HFF-Myc (cell line): ENCODE measurements around the gene NEUROG3.

Experiments
- DNase-seq: peaks from one replicate; pipeline ENCODE4 v3.0.0-alpha.2; 2011; ENCODE audit warnings: low read depth; ENCODE audit errors: extremely low read depth
- H3K4me3 ChIP-seq: replicated peaks from 2 replicates; pipeline ENCODE4 v1.5.1; 2011; ENCODE audit warnings: low read depth, mild to moderate bottlenecking, control low read depth, low read length
- TF ChIP-seq, protein P1 (sequence below): IDR thresholded peaks from 2 replicates; pipeline ENCODE4 v1.5.1; 2012; ENCODE audit warnings: mild to moderate bottlenecking, low read depth, low read length, control low read depth; ENCODE audit errors: missing control alignments

The NEUROG3 gene

DNA sequence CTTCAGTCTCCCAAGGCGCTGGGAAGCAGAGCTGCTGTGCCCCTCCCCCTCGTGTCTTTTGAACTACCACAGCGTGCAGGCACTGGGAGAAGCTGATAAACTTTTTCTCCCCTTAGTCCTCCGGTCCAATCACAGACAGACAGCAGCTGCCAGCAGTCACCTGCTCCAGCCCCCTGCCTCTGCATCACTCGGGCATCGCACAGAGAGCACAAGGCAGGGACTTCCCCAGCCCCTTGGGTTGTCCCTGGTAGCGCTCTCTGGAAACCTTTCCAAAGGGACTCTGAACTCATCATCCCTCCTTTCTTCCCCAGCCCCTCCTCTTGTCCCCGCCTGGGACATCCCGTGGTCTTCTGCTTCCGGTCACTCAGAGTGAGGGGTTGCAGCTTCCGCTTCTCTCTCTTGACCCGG, 1.4 kb upstream of the NEUROG3 start:
- H3K4me3 ChIP-seq, result no peak overlapping the region
- TF ChIP-seq, protein P1, sequence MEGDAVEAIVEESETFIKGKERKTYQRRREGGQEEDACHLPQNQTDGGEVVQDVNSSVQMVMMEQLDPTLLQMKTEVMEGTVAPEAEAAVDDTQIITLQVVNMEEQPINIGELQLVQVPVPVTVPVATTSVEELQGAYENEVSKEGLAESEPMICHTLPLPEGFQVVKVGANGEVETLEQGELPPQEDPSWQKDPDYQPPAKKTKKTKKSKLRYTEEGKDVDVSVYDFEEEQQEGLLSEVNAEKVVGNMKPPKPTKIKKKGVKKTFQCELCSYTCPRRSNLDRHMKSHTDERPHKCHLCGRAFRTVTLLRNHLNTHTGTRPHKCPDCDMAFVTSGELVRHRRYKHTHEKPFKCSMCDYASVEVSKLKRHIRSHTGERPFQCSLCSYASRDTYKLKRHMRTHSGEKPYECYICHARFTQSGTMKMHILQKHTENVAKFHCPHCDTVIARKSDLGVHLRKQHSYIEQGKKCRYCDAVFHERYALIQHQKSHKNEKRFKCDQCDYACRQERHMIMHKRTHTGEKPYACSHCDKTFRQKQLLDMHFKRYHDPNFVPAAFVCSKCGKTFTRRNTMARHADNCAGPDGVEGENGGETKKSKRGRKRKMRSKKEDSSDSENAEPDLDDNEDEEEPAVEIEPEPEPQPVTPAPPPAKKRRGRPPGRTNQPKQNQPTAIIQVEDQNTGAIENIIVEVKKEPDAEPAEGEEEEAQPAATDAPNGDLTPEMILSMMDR, result no peak
- DNase-seq, result no peak

DNA sequence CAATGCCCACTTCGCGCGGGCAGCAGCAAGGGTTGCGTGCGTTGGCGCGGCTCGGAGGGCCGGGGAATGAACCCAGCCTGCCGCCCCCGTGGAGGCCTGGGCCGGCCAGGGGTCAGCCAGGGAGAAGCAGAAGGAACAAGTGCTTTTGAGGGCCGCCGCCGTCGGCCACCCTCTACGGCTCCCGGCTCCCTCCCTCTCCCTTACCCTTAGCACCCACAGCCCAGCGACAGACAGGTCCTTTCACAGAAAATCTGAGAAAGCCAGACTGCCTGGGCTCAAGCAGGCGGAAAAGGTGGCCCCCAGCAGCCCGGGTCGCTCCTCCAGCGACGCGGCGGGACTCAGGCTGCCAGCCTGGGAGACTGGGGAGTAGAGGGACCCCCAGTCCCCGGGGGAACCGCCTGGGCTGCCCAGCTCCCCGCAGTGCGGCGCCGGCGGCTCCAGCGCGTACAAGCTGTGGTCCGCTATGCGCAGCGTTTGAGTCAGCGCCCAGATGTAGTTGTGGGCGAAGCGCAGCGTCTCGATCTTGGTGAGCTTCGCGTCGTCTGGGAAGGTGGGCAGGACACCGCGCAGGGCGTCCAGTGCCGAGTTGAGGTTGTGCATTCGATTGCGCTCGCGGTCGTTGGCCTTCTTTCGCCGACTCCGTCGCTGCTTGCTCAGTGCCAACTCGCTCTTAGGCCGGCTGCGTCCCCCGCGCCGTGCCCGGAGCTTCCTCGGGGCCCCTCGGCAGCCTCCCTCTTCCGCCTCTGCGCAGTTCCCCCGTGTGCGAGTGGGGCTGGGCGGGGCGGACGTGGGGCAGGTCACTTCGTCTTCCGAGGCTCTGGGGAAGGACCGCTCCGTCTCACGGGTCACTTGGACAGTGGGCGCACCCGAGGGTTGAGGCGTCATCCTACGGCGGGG, 815 bp downstream of the NEUROG3 start:
- TF ChIP-seq, protein P1, result no peak
- H3K4me3 ChIP-seq, result no peak overlapping the region
- DNase-seq, result no peak

DNA sequence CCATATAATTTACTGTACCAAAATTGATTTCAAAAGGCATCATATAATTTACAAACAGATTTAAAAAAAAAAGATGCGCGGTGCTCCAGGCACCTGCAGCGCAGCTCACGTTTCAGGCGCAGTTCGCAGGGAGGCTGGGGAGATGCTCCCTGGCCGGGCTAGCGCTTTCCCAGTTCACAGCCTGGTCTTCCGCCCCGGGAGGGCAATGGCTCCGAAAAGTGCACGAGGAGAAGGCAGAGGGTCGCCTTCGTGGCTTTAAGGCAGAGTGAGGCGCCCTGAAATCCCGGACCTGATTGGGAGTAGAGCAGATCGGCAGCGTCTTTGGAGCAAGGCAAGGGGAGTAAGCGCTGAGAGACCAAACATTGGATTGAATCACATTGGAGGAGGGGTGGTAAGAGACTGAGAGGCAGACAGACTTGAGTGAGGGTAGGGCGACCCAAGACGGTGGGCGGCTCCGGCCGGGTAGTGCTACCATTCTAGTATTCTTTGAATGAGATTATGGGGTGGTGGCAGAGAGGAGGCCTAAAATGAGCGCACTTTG, 1.5 kb downstream of the NEUROG3 start:
- no peak overlapping the region for H3K4me3 ChIP-seq
- DNase-seq, result no peak
- TF ChIP-seq, protein P1, result no peak

DNA sequence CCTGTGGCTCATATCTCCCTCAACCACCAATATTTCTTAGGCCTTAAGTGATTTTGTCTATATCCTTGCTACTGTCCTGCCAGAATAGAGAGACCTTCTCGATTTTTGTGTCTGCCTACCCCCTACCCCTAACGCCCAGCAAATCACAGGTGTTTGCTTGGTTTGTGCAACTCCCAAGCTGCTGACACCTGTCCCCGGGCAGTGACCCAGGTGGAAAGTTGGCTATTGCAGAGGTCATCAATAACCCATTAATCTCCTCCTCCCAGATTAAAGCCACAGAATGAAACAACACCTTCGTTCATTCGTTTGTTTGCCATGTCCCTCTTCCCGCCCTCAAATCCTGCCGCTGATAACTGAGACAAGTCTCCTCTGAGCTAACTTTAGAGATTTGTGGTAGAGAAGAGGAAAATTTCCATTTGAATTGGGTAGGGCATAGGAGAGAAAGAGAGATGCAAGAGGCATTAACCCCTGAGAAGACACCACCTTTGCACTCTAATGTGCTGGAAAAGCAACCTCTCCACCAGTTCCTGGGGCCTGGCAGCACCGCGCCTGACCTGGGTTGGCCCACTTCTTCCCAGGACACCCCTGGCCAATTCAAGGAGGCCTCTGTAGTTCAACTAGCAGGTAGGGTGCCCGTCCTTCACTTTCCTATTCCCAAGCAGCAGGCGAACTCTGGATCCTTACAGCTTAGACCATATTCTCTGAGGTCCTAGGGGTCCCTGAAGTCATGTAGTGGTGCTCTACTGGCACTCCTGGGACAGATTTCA, 3.0 kb downstream of the NEUROG3 start:
- no peak overlapping the region for H3K4me3 ChIP-seq
- TF ChIP-seq, protein P1, result no peak
- no peak for DNase-seq

DNA sequence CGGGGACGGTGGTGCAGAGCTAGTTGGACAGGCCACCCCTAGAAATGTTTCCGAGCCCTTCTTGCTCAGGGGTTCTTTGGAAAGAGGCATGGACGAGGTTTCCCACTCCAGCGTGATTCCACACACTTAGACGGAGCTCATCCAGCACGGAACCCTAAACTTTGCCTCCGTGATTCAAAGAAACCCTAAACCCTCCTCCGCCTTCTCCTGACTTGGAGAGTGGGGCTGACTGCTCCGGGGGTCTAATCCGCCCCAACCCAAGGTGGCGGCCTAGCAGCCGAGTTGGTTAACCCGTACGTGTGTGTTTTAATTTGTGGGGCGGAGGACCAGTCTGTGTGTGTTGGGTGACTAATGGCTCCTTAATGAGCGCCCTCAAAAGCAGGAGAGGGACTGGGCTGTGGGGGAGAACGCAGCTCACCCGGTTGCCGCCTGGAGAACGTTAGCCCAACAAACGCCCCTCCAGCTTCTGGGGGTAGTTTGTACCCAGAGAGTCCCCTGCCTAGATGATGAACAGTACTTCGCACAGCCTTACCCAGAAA, 3.8 kb downstream of the NEUROG3 start:
- no peak overlapping the region for H3K4me3 ChIP-seq
- no peak for DNase-seq
- TF ChIP-seq, protein P1, result no peak

DNA sequence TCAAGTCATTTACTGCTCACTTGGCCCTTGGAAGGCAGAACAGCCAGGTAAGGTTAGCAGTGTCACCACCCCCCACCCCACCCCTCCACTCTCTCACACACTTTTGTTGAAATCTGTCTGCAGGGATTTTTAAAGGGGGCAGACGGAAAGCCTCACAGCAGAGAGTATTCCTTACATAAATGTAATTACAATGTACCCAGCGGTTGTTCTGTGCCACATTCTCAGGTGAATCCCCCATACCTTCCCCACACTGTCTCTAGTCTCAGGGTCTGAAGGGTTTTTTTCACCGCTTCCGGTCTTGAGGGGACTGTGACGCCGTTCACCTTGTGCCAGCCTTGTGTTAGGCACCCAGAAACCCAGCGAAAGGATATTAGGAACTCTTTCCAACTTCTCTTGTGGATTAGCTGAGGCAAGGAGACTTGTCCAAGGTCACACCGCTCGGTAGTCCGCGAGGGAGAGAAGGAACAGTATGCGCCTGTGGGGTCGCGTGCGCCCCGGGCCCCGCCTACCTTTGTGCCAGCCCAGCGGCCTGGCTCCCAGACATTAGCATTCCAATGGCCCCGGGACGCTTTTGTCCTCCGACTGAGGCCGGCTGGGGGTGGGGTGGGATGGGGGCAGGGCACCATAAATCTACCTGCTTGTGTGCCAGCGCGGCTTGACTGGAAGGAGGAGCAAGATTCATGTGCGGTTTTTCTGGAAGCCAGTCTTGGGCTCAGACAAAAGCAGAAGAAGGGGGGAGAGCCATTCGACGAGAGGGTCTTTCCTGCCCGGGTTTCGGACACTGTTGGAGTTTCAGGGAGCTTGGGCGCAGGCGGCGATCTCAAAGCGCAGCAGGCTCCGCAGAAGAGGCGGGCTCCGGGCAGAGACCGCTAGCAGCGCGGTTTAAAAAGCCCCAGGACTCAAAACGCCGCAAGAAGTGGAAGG, 4.5 kb downstream of the NEUROG3 start:
- TF ChIP-seq, protein P1, result no peak
- DNase-seq, result no peak

More for the DNA sequence above, 4.5 kb downstream of the NEUROG3 start:
- H3K4me3 ChIP-seq, result no peak overlapping the region
